HG03108 (cell line): ENCODE data around the gene ALDH1L1.
"Not testable (repeated sequence)": the region's sequence is repeated elsewhere in the genome, so short reads cannot be mapped to it uniquely, and the experiment has no call there.

Experiments
- ATAC-seq: cut with Tn5 transposase; IDR thresholded peaks from one replicate; pipeline ENCODE4 v1.9.1; 2021; ENCODE audit warnings: moderate library complexity; ENCODE audit not compliant: unreplicated experiment

The ALDH1L1 gene

DNA sequence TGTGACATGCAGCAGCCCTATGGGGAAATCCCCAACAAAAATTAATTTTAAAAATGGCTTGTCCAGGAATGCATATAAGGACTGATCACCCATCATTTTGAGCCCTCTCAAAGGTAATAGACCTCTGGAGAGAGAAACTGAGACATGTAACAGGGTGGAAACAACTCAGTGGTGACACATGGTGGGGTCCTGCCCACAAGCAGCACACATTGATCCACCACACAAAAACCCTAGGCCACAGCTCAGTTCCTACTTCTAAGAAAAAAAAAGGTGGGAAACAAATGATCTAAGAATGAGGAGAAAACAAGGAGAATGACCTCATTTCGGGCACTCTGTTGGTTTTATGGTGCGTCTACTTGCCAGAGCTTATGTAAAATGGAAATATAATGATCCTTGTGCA lies 94.5 kb downstream of the ALDH1L1 start:
- ATAC-seq = no peak

- ATAC-seq = no peak
Measured at GRCh38 chr3:126085276-126085675, 95.1 kb downstream of the ALDH1L1 start.

DNA sequence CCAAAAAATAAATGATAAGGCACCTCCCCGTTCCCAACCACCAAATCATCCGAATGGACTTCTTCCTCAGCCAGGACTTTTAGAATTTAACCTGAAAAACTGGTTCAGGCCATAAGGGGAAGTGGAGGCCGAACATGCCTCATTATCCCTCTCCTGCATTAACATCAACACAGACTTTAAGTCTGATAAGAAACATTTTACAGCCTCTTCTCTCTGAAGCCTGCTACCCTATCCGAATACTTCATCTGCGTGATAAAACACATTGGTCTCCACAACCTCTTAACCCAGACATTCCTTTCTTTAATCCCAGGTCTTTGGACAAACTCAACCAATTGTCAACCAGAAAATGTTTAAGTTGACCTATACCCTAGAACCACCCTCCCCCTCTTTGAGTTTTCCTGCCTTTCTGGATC lies 95.6 kb downstream of the ALDH1L1 start:
- no peak for ATAC-seq

DNA sequence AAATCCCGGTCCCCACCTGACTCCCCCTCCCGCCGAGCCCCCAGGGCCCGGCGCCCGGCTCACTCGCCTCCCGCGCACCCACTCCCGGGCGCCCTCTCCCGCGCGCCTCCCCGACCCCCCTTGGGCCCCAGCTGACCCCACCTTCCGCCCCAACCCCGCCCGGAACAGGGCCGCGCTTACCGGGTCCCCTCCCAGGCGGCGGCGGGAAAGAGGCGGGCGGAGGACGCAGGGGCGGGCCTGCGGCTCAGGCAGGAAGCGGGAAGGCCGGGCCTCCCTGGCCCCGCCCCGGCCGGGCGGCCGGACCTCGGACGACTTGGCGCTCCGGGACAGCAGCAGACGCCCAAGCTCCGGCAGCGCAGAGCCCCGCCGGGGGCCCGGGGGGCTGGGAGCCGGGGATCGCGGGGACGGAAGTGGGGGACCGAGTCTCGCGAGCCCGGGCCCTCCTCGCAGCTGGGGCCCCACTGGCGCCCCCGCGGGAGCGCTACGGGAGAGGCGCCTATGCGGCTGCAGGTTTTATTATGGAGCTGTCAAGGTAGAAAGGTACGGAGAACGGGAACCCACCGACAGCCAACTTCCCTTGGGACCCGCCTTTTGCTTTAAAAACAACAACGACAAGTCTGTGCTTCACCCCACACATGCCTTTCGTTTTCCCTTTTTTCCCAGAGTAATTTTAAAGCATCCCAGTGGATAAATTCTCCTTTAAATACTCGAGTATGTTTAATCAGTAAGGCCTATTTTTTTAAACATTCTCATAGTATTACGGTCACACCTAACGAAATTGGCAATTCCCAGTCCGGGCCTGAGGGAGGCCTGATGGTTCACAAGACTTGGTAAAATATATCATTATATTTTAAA lies 96.2 kb downstream of the ALDH1L1 start, which contains the start of gene SLC41A3:
TSS of gene SLC41A3 (minus strand) at position 212 of the 855 bp plus-strand sequence. CDS start 15,905 bp downstream, outside the sequence.
- ATAC-seq = peak; percentile 95

GRCh38 chr3:126083511-126083912 lies 96.9 kb downstream of the ALDH1L1 start:
- ATAC-seq = peak; percentile 23

- ATAC-seq = no peak
Measured at GRCh38 chr3:126083138-126083445, 97.3 kb downstream of the ALDH1L1 start.

- no peak for ATAC-seq
Measured at GRCh38 chr3:126082362-126083137, 97.8 kb downstream of the ALDH1L1 start.

- ATAC-seq = no peak
Measured at GRCh38 chr3:126081618-126082361, 98.6 kb downstream of the ALDH1L1 start.

GRCh38 chr3:126080970-126081369 lies 99.4 kb downstream of the ALDH1L1 start:
- ATAC-seq = no peak

DNA sequence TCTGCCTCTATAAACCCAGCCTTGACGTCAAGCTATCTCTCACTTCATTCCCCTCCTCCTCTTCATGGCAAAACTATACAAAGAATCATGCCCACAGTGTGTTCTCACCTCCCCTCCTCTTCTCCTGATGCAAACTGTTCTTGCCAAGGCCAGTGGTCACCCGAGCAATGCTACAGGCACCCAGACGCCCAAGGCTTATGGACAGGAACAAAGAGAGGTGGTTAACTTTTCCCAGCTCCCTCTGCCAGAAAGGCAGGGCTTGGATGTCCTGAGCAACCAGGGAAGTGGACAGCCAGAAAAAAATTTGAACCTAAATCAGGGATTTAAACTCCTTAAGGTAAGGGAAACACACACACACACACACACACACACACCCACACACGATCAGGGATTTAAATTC lies 101.5 kb downstream of the ALDH1L1 start:
- ATAC-seq = no peak

GRCh38 chr3:126077754-126078153 lies 102.6 kb downstream of the ALDH1L1 start:
- ATAC-seq = no peak

GRCh38 chr3:126076140-126076539 lies 104.2 kb downstream of the ALDH1L1 start:
- no peak for ATAC-seq

GRCh38 chr3:126070146-126070545 lies 110.2 kb downstream of the ALDH1L1 start:
- ATAC-seq = no peak

DNA sequence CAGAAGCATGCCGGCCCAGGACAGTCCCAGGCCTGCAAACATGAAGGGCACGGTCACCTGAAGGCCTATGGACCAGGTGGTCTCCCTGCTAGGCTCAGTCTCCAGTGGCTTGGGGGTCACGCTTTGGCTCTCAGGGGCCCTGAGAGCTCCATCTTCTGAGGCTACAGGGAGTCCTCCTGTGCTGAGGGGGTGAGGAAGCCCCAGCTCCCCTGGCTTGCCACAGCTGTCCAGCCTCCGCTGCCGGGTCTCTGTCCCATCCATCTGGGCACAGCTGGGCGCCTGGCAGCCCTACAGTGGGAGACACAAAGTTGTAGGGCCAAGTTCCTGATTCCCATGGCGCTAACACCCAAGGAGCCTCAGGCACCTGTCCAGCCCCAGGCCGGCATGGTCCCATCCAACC lies 112.4 kb downstream of the ALDH1L1 start:
- ATAC-seq = no peak

- not testable (repeated sequence) for ATAC-seq
Measured at GRCh38 chr3:126066676-126067075, 113.7 kb downstream of the ALDH1L1 start.

- no peak for ATAC-seq
Measured at GRCh38 chr3:126065876-126066275, 114.5 kb downstream of the ALDH1L1 start.

DNA sequence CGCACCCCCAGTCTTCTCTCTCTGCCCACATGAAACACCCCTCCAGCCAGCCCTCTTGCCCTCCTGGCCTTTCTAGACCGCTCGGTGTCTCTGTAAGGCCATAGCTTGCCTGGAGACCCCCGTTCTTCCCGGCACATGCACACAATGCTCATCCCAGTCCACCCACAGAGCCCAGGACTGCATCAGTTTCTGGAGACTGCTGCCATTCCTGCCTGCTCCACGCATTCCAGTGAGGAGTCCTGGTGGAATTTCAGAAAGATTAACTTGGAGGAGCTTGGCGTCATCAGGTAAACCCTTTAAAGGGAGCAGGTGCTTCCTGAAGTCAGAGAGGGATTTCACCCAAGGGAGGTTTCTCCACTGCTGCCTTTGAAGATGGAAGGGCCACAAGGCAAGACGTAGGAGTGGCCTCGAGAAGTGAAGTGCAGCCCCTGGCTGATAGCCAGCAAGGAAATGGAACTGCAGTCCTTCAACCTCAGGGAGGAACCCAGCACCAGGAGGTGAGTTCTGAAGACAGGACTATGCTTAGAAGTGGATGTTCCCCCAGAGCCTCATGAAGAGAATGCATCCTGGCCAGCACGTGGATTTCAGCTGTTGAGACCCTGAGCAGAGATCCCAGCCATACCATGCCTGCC lies 115.6 kb downstream of the ALDH1L1 start:
- no peak for ATAC-seq

GRCh38 chr3:126063358-126063965 lies 116.9 kb downstream of the ALDH1L1 start:
- no peak for ATAC-seq

- no peak for ATAC-seq
Measured at GRCh38 chr3:126061301-126062032, 118.9 kb downstream of the ALDH1L1 start.

GRCh38 chr3:126060613-126061145 lies 119.7 kb downstream of the ALDH1L1 start:
- ATAC-seq = no peak
